ENCODE measurements around the gene TMEM30B. TPM values are rescaled to one million over a fixed set of nuclear protein-coding genes. Genes with fewer than 3 reads are reported as not detected.

TMEM30B gene
- total and polyA plus RNA-seq, 9 of the 15 experiments (the other 6 are each of a cell fraction or from before 2014, with no cell fraction given), result 0.04 TPM; not detected in 8

DNA sequence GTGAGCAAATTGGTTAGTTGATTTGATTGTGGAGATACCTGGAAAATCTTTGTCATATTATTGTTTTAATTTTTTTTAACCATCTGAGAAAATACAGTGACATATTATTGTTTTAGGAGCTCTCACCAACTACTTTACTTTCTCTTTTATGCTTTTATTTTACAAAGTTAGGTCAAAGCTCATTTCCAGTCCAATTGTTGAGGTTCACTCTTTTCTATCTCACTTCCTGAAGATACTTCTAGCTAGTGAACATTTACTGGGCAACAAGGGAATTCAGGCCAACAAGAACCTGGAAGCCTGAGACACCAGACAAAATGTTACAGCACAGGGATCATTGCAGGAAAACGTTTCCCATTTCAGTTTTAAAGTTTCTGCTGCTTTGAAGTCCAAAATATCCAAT is 3.9 kb downstream of the TMEM30B start:
- Histone ChIP-seq H3K4me3 (no peak overlapping the region), H3K27ac (ENCODE audit: extremely low read depth, low read depth, low read length) (no peak overlapping the region), H3K27me3 (ENCODE audit: control insufficient read depth in 2 of 2, insufficient read depth in 2 of 2, low read length in 2 of 2) (no peaks in the 10 kb centered on the region; a peak in 1 of 5 replicates), H2AFZ (ENCODE audit: low read depth, low read length) (no peak overlapping the region), H3K9me3 (replicated peaks; ENCODE audit: control insufficient read depth, insufficient read depth, low read depth, low read length) (no peaks in the 10 kb centered on the region), H3K36me3 (ENCODE audit: control insufficient read depth, insufficient read depth, low read length) (no peaks in the 10 kb centered on the region), H3K9me1 (ENCODE audit: control insufficient read depth, insufficient read depth, low read length) (no peaks in the 10 kb centered on the region), H4K20me1 (replicated peaks; ENCODE audit: control insufficient read depth, insufficient read depth, low read length) (no peaks in the 10 kb centered on the region), H3K79me2 (ENCODE audit: control insufficient read depth, insufficient read depth, low read length) (no peaks in the 10 kb centered on the region), H3K4me2 (ENCODE audit: insufficient read depth, low read length) (no peak overlapping the region), H3K9ac (ENCODE audit: insufficient read depth in 1 of 2, low read depth in 2 of 2, low read length in 2 of 2) (no peak overlapping the region), H3K4me1 (replicated peaks in 1 of 2; ENCODE audit: control insufficient read depth in 2 of 2, insufficient read depth in 2 of 2, low read length in 2 of 2) (no peaks in the 10 kb centered on the region)
- ChIA-PET CTCF (ENCODE audit: low intra/inter-chr PET ratio) (no interaction called here), POLR2A (no interaction called here)
- ATAC-seq, result no peak
- DNase-seq (ENCODE audit: extremely low read depth in 1 of 4, low spot score in 3 of 4), result no peak
- intact Hi-C loops (cut with micrococcal nuclease), result no loop called here
- no TSS peak for BruUV-seq (replicated peaks)
- in situ Hi-C loops (cut with MboI), result loop anchor here (25.0 kb wide), 1 partner anchor 835 kb away; no protein-coding TSS in a partner anchor
- no peak for FAIRE-seq
- 0% methylated on average over 1 of the region's 1 CpG for WGBS (ENCODE audit: insufficient coverage, low coverage, missing lambda C conversion rate)
- TF ChIP-seq PHTF2 (CRISPR knock-in tag; IDR thresholded peaks at IDR 0.05) (no peak), ZNF764 (CRISPR knock-in tag; IDR thresholded peaks at IDR 0.05; ENCODE audit: low read depth) (no peak), NFE2 (IDR thresholded peaks at IDR 0.05; ENCODE audit: low read depth) (no peak), MAFF (IDR thresholded peaks at IDR 0.05; ENCODE audit: low read length) (no peak), RBM25 (IDR thresholded peaks at IDR 0.05; ENCODE audit: low read depth, low read length, severe bottlenecking) (no peak), SREBF1 (IDR thresholded peaks at IDR 0.05; ENCODE audit: borderline replicate concordance, low read depth, low read length) (no peak), U2AF1 (optimal IDR thresholded peaks at IDR 0.05; ENCODE audit: low read depth, low read length) (no peak), LEF1 (IDR thresholded peaks at IDR 0.05) (no peak), HDAC6 (IDR thresholded peaks at IDR 0.05; ENCODE audit: low read depth, low read length) (no peak), ETS2 (tag; IDR thresholded peaks at IDR 0.05; ENCODE audit: borderline replicate concordance, poor library complexity, severe bottlenecking) (no peak), BRD4 (IDR thresholded peaks at IDR 0.05) (no peak)
- TF ChIP-seq, protein P1, sequence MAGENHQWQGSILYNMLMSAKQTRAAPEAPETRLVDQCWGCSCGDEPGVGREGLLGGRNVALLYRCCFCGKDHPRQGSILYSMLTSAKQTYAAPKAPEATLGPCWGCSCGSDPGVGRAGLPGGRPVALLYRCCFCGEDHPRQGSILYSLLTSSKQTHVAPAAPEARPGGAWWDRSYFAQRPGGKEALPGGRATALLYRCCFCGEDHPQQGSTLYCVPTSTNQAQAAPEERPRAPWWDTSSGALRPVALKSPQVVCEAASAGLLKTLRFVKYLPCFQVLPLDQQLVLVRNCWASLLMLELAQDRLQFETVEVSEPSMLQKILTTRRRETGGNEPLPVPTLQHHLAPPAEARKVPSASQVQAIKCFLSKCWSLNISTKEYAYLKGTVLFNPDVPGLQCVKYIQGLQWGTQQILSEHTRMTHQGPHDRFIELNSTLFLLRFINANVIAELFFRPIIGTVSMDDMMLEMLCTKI (IDR thresholded peaks at IDR 0.05; ENCODE audit: partially characterized antibody), result no peak
- TF ChIP-seq, protein P2, sequence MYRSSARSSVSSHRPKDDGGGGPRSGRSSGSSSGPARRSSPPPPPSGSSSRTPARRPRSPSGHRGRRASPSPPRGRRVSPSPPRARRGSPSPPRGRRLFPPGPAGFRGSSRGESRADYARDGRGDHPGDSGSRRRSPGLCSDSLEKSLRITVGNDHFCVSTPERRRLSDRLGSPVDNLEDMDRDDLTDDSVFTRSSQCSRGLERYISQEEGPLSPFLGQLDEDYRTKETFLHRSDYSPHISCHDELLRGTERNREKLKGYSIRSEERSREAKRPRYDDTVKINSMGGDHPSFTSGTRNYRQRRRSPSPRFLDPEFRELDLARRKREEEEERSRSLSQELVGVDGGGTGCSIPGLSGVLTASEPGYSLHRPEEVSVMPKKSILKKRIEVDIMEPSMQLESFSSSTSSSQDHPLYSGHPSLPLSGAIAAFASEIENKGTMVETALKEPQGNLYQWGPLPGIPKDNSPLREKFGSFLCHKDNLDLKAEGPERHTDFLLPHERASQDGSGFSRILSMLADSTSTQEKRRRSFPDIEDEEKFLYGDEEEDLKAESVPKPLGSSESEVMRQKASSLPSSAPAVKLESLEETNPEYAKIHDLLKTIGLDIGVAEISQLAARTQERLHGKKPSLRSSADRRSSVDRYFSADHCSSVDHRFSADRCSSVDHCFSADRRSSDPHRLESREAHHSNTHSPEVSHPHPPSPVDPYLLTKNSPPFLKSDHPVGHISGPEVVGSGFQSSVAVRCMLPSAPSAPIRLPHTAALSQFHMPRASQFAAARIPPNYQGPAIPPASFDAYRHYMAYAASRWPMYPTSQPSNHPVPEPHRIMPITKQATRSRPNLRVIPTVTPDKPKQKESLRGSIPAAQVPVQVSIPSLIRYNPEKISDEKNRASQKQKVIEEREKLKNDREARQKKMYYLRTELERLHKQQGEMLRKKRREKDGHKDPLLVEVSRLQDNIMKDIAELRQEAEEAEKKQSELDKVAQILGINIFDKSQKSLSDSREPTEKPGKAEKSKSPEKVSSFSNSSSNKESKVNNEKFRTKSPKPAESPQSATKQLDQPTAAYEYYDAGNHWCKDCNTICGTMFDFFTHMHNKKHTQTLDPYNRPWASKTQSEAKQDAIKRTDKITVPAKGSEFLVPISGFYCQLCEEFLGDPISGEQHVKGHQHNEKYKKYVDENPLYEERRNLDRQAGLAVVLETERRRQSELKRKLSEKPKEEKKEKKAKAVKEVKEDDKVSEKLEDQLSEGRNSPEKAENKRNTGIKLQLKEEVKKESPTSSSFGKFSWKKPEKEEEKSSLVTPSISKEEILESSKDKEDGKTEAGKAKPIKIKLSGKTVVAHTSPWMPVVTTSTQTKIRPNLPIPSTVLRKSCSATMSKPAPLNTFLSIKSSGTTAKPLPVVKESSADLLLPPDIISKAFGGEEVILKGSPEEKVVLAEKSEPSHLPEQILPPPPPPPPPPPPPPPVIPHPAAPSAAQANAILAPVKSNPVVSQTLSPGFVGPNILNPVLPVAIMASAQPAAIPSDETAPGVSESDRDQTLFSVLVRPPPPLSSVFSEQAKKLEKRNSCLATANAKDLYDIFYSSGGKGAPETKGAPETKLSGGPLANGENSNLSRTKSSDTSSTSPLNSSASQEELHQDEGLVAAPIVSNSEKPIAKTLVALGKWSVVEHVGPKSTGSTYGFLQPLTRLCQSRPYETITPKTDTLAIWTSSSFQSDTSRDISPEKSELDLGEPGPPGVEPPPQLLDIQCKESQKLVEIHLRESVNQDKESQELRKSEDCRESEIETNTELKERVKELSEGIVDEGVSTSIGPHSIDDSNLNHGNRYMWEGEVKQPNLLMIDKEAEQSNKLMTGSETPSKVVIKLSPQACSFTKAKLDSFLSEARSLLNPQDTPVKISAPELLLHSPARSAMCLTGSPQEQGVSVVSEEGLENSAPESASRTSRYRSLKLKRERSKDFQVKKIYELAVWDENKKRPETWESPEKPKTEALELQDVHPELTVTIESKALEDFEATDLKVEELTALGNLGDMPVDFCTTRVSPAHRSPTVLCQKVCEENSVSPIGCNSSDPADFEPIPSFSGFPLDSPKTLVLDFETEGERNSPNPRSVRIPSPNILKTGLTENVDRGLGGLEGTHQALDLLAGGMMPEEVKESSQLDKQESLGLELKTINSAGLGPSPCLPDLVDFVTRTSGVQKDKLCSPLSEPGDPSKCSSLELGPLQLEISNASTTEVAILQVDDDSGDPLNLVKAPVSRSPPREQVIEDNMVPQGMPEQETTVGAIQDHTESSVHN (IDR thresholded peaks at IDR 0.05; ENCODE audit: borderline replicate concordance in 1 of 2, low read depth in 1 of 2), result no peak

Data from K562 (cell line).